Spleen (tissue), 11 donors: ENCODE data around the gene PLK4. TPM values are rescaled to one million over a fixed set of nuclear protein-coding genes. Genes with fewer than 3 reads are reported as not detected.

Experiments
- DNase-seq: peaks from one replicate; pipeline ENCODE4 v3.0.0-alpha.2; 2020
- H3K27ac ChIP-seq, 8 donors: fragments of 200-600 bp; sonication (generic) in 7 of 8; 1 replicate in 4 of 8; 2 replicates in 4 of 8; pipeline versions ENCODE4 v1.5.0 to v1.8.0; 2016 to 2021; ENCODE audit warnings: inconsistent platforms in 4 of 8, mild to moderate bottlenecking in 4 of 8, moderate library complexity in 1 of 8
- H3K27me3 ChIP-seq, 7 donors: fragments of 200-600 bp; sonication (generic) in 6 of 7; replicated peaks in 1 of 7; 1 replicate in 4 of 7; 2 replicates in 3 of 7; pipeline versions ENCODE4 v1.5.0 to v1.8.0; 2016 to 2021; ENCODE audit warnings: inconsistent platforms in 3 of 7, mild to moderate bottlenecking in 1 of 7
- H3K36me3 ChIP-seq, 6 donors: fragments of 200-600 bp; sonication (generic) in 5 of 6; 1 replicate in 4 of 6; 2 replicates in 2 of 6; pipeline versions ENCODE4 v1.5.0 to v1.8.0; 2016 to 2021; ENCODE audit warnings: inconsistent platforms in 2 of 6
- H3K4me1 ChIP-seq, 6 donors: fragments of 200-600 bp; sonication (generic) in 5 of 6; 1 replicate in 3 of 6; 2 replicates in 3 of 6; pipeline versions ENCODE4 v1.5.0 to v1.8.0; 2016 to 2021; ENCODE audit warnings: inconsistent platforms in 3 of 6
- H3K4me3 ChIP-seq, 8 donors: fragments of 200-600 bp; sonication (generic) in 7 of 8; 1 replicate in 4 of 8; 2 replicates in 4 of 8; pipeline versions ENCODE4 v1.5.0 to v1.8.0; 2016 to 2021; ENCODE audit warnings: inconsistent platforms in 4 of 8, mild to moderate bottlenecking in 4 of 8, moderate library complexity in 2 of 8
- H3K9me3 ChIP-seq, 8 donors: fragments of 200-600 bp; sonication (generic) in 7 of 8; 1 replicate in 4 of 8; 2 replicates in 4 of 8; pipeline versions ENCODE4 v1.5.0 to v1.8.0; 2016 to 2021; ENCODE audit warnings: inconsistent platforms in 4 of 8
- CTCF ChIP-seq, 11 experiments: fragments of 200-600 bp in 7 of 11; fragments of 450-650 bp in 4 of 11; sonication (generic) in 4 of 11; IDR thresholded peaks in 8 of 11; conservative IDR thresholded peaks in 3 of 11; 1 replicate in 7 of 11; 2 replicates in 4 of 11; pipeline versions ENCODE4 v1.4.0 to v1.8.0; 2016 to 2021; ENCODE audit warnings: antibody characterized with exemption in 11 of 11, inconsistent platforms in 4 of 11, mild to moderate bottlenecking in 1 of 11
- POLR2A ChIP-seq, 3 donors: fragments of 450-650 bp; IDR thresholded peaks; one replicate each; pipeline ENCODE4 v1.5.1; 2017; ENCODE audit warnings: antibody characterized with exemption in 3 of 3, mild to moderate bottlenecking in 1 of 3
- POLR2AphosphoS5 ChIP-seq, 3 donors: sonication (generic); formaldehyde crosslinking; IDR thresholded peaks; one replicate each; pipeline ENCODE4 v1.5.1; 2017; ENCODE audit warnings: antibody characterized with exemption in 3 of 3
- WGBS, 5 donors: extraction: QIAGEN DNeasy Blood & Tissue Kit in 3 of 5; methylation state at CpG; one replicate each; pipeline versions ENCODE4 v1.1.5 to v1.1.7; 2013 to 2018; 5-methylcytosine and 5-hydroxymethylcytosine counted together
- intact Hi-C: fragments of 100-400 bp; cut with DNase I; formaldehyde crosslinking; loops from one replicate; pipeline ENCODE4 v1.15.0; 2023; ENCODE audit warnings: low total_unique reads
- polyA plus RNA-seq, 3 donors: library from polyadenylated mRNA; stranded (reverse); fragments of 200-250 nt; gene quantifications; one replicate each; pipeline ENCODE4 v1.2.1, GENCODE V29; 2013
- total RNA-seq, 7 donors: library from RNA; depleted of rRNA in 3 of 7; stranded (reverse); fragments of >200 nt in 3 of 7; fragmentation: NEBNext Ultra II Directional in 4 of 7; extraction: Animal tissue kit (Norgen Biotek cat#: 25700) in 4 of 7; gene quantifications; one replicate each; pipeline versions ENCODE4 v1.1.0 to v1.2.1, GENCODE V29; 2016 to 2021
- donor health status: healthy with polysubstance abuse.
- donor health status: DM: no; HTN: no; CAD: no; lungs with moderate emphysema.
- donor health status: DM: no; HTN: no; CAD: no.
- donor health status: Bipolar disorder and iron deficiency.
- donor health status: healthy.
- donor health status: DM: no; HTN: no; CAD: no.
- donor health status: DM: yes; HTN: yes; CAD: no.

The PLK4 gene
- total and polyA plus RNA-seq, 10 donors, result 1.9 to 10.4 (median 4.4) TPM

- H3K27me3 ChIP-seq, result no peaks in the 10 kb centered on the region
- peaks cover 0 to 9% (median 0%) of the 10 kb centered on the region in 6 donors for H3K36me3 ChIP-seq
- H3K4me3 ChIP-seq, result peak overlapping the region; percentile 77 to 100 (median 95)
- peaks cover 5 to 31% (median 19%) of the 10 kb centered on the region in 6 donors for H3K4me1 ChIP-seq
- no peaks in the 10 kb centered on the region for H3K9me3 ChIP-seq
- no peak for DNase-seq
- intact Hi-C loops, result loop anchor here (10.0 kb wide), 1 partner anchor 83 kb away; the partner anchor contains the start of genes ABHD18 and MFSD8
- 1 to 5% (median 2%) methylated on average over 7 of the region's 7 CpGs for WGBS, 5 donors
- TF ChIP-seq POLR2AphosphoS5 (IDR thresholded peaks at IDR 0.05) (no peak), POLR2A (IDR thresholded peaks at IDR 0.05) (no peak), CTCF (IDR thresholded peaks at IDR 0.05 in 8 of 11, conservative IDR thresholded peaks at IDR 0.05 in 3 of 11) (no peak)
- H3K27ac ChIP-seq, result peak overlapping the region in 3 of 8 donors; percentile 83 to 87 (median 86)
Observed at GRCh38 chr4:127881563-127881864, 821 bp downstream of the PLK4 start.

GRCh38 chr4:127888559-127888958 lies 7.9 kb downstream of the PLK4 start:
- intact Hi-C loops, result loop anchor here (10.0 kb wide), 1 partner anchor 76 kb away; the partner anchor contains the start of genes ABHD18 and MFSD8
- DNase-seq, result no peak
- Histone ChIP-seq H3K4me3 (no peak overlapping the region), H3K27ac (no peak overlapping the region), H3K4me1 (no peaks in the 10 kb centered on the region), H3K36me3 (peaks cover 0 to 53% (median 0%) of the 10 kb centered on the region in 6 donors), H3K9me3 (no peaks in the 10 kb centered on the region), H3K27me3 (no peaks in the 10 kb centered on the region)
- no peak for TF ChIP-seq POLR2A (IDR thresholded peaks at IDR 0.05)
- no peak for TF ChIP-seq POLR2AphosphoS5 (IDR thresholded peaks at IDR 0.05)
- no peak for TF ChIP-seq CTCF (IDR thresholded peaks at IDR 0.05 in 8 of 11, conservative IDR thresholded peaks at IDR 0.05 in 3 of 11)
- WGBS, 5 donors, result 94 to 98% (median 96%) methylated on average over 1 of the region's 1 CpG

- peaks cover 0 to 66% (median 0%) of the 10 kb centered on the region in 6 donors for H3K36me3 ChIP-seq
- intact Hi-C loops, result loop anchor here (10.0 kb wide), 1 partner anchor 75 kb away; the partner anchor contains the start of genes ABHD18 and MFSD8
- 83 to 96% (median 87%) methylated on average over 3 of the region's 3 CpGs for WGBS, 5 donors
Observed at GRCh38 chr4:127889903-127890302, 9.2 kb downstream of the PLK4 start.

GRCh38 chr4:127896069-127896468 lies 15.4 kb downstream of the PLK4 start:
- Histone ChIP-seq H3K36me3 (peaks cover 0 to 71% (median 0%) of the 10 kb centered on the region in 6 donors), H3K4me1 (no peaks in the 10 kb centered on the region), H3K27me3 (no peaks in the 10 kb centered on the region), H3K9me3 (peaks cover 0 to 7% (median 5%) of the 10 kb centered on the region in 8 donors), H3K27ac (no peak overlapping the region), H3K4me3 (no peak overlapping the region)
- intact Hi-C loops, result no loop called here
- no peak for DNase-seq
- TF ChIP-seq POLR2A (IDR thresholded peaks at IDR 0.05), result no peak
- no peak for TF ChIP-seq CTCF (IDR thresholded peaks at IDR 0.05 in 8 of 11, conservative IDR thresholded peaks at IDR 0.05 in 3 of 11)
- TF ChIP-seq POLR2AphosphoS5 (IDR thresholded peaks at IDR 0.05), result no peak
- 87 to 95% (median 91%) methylated on average over 1 of the region's 1 CpG for WGBS, 5 donors

More at GRCh38 chr4:127889903-127890302, 9.2 kb downstream of the PLK4 start:
- no peak overlapping the region for H3K27ac ChIP-seq
- TF ChIP-seq POLR2AphosphoS5 (IDR thresholded peaks at IDR 0.05), result no peak
- TF ChIP-seq CTCF (IDR thresholded peaks at IDR 0.05 in 8 of 11, conservative IDR thresholded peaks at IDR 0.05 in 3 of 11), result no peak
- TF ChIP-seq POLR2A (IDR thresholded peaks at IDR 0.05), result no peak
- no peaks in the 10 kb centered on the region for H3K4me1 ChIP-seq
- no peaks in the 10 kb centered on the region for H3K9me3 ChIP-seq
- no peak for DNase-seq
- H3K27me3 ChIP-seq, result no peaks in the 10 kb centered on the region
- no peak overlapping the region for H3K4me3 ChIP-seq
